Measurements from ENCODE around the gene RAB32. TPM values are rescaled to one million over a fixed set of nuclear protein-coding genes. Genes with fewer than 3 reads are reported as not detected.

Gene RAB32
- polyA plus RNA-seq, 4 donors: 15.2 to 39.9 (median 18.3) TPM

DNA sequence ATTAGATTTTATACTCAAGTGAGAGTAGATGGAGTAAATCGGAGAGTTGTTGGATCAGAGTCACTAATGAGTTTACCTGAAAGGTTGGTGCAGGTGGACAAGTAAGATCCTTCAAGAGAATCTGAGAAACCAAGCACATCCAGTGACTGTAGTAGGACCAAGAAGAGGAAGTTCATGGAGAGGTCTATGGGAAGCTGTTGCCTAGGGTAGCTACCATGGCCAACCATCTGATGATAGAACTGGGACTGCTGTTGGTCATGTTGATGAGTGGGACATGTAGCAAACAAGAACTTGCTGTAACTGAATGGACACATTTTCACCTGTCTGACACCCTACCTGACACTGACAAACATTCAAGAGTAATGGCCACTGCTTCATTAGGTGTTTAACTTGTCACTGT, 43.8 kb downstream of the RAB32 start:
- Histone ChIP-seq H3K36me3 (ENCODE audit: control insufficient read depth in 3 of 3, insufficient read depth in 2 of 3, low read depth in 1 of 3, low read length in 3 of 3) (no peaks in the 10 kb centered on the region), H3K4me3 (ENCODE audit: low read depth in 1 of 3, low read length in 3 of 3) (no peak overlapping the region), H3K27ac (ENCODE audit: low read depth in 1 of 3, low read length in 2 of 3) (no peak overlapping the region), H3K9me3 (ENCODE audit: control insufficient read depth in 2 of 2, insufficient read depth in 1 of 2, low read depth in 1 of 2, low read length in 1 of 2) (no peaks in the 10 kb centered on the region), H3K27me3 (ENCODE audit: control insufficient read depth in 3 of 3, insufficient read depth in 3 of 3, low read length in 3 of 3) (no peaks in the 10 kb centered on the region), H3K4me1 (ENCODE audit: control insufficient read depth in 3 of 3, insufficient read depth in 2 of 3, low read depth in 1 of 3, low read length in 2 of 3) (no peaks in the 10 kb centered on the region)
- FAIRE-seq: no peak
- no peak for DNase-seq
- WGBS, 3 donors: 0 to 6% (median 0%) methylated on average over 1 of the region's 1 CpG

DNA sequence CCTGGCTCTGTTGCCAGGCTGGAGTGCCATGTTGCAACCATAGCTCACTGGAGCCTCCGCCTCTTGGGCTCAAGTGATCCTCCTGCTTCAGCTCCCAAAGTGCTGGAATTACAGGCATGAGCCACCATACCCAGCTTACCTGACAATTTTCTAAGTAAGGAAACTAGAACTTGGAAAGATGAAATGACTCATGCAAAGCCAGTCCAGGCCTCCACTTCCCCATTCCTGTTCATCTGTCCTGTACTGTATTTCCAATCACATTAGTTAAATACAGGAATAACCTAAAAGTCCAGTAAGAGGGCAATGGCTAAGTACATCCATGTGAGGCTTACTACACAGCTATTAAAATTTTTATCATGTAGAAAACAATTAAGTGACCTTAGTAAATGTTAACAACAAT, 46.9 kb downstream of the RAB32 start:
- H3K36me3 ChIP-seq (ENCODE audit: control insufficient read depth in 3 of 3, insufficient read depth in 2 of 3, low read depth in 1 of 3, low read length in 3 of 3): no peaks in the 10 kb centered on the region
- no peak overlapping the region for H3K27ac ChIP-seq (ENCODE audit: low read depth in 1 of 3, low read length in 2 of 3)
- no peak for DNase-seq
- WGBS, 3 donors: 87 to 91% (median 88%) methylated on average over 1 of the region's 1 CpG
- no peak for FAIRE-seq
- no peaks in the 10 kb centered on the region for H3K4me1 ChIP-seq (ENCODE audit: control insufficient read depth in 3 of 3, insufficient read depth in 2 of 3, low read depth in 1 of 3, low read length in 2 of 3)
- no peak overlapping the region for H3K4me3 ChIP-seq (ENCODE audit: low read depth in 1 of 3, low read length in 3 of 3)
- no peaks in the 10 kb centered on the region for H3K27me3 ChIP-seq (ENCODE audit: control insufficient read depth in 3 of 3, insufficient read depth in 3 of 3, low read length in 3 of 3)
- H3K9me3 ChIP-seq (ENCODE audit: control insufficient read depth in 2 of 2, insufficient read depth in 1 of 2, low read depth in 1 of 2, low read length in 1 of 2): no peaks in the 10 kb centered on the region

DNA sequence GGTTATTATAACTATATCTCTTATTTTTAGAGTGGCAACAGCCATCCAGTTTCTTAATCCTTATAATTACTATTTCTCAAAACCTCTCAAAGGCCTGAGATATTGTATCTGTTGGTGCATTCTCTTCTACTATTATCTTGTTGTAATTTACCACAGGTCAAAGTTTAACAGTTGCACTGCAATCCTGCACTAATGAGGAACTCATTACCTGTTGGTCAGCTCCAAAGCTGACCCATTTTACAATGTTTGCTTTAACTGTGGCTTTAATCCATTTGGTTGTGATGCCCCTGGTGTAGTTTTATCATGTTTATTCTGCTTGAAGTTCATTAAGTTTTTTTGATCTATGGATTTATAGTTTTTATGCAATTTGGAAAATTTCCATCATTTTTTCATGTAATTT, 48.8 kb downstream of the RAB32 start:
- H3K27me3 ChIP-seq (ENCODE audit: control insufficient read depth in 3 of 3, insufficient read depth in 3 of 3, low read length in 3 of 3): peaks cover 0 to 2% (median 0%) of the 10 kb centered on the region in 3 donors
- FAIRE-seq (no peak), DNase-seq (peak in 1 of 2 donors; percentile 16)
- H3K27ac ChIP-seq (ENCODE audit: low read depth in 1 of 3, low read length in 2 of 3): no peak overlapping the region
- H3K9me3 ChIP-seq (ENCODE audit: control insufficient read depth in 2 of 2, insufficient read depth in 1 of 2, low read depth in 1 of 2, low read length in 1 of 2): no peaks in the 10 kb centered on the region
- H3K36me3 ChIP-seq (ENCODE audit: control insufficient read depth in 3 of 3, insufficient read depth in 2 of 3, low read depth in 1 of 3, low read length in 3 of 3): no peaks in the 10 kb centered on the region
- no peaks in the 10 kb centered on the region for H3K4me1 ChIP-seq (ENCODE audit: control insufficient read depth in 3 of 3, insufficient read depth in 2 of 3, low read depth in 1 of 3, low read length in 2 of 3)
- no peak overlapping the region for H3K4me3 ChIP-seq (ENCODE audit: low read depth in 1 of 3, low read length in 3 of 3)

DNA sequence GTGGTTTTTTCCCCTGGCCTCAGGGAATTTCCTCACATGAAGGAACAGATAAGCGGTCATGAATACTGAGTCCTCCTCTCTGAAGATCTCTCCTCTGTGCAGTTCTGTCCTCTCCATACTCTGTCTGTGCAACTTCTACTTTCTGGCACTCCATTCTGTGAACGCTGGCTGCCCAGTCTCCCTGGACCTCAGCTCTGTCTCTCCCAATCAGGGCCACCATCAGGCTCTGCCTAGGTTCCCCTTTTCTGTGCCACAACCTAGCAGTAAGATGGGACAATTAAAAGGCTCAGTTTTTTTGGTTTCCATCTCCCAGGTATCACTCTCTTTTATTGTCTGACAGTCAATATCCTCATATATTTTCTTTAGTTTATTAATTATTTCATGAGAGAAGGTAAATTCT, 50.4 kb downstream of the RAB32 start:
- FAIRE-seq (no peak), DNase-seq (no peak)
- Histone ChIP-seq H3K4me3 (ENCODE audit: low read depth in 1 of 3, low read length in 3 of 3) (no peak overlapping the region), H3K27me3 (ENCODE audit: control insufficient read depth in 3 of 3, insufficient read depth in 3 of 3, low read length in 3 of 3) (peaks cover 0 to 6% (median 0%) of the 10 kb centered on the region in 3 donors), H3K9me3 (ENCODE audit: control insufficient read depth in 2 of 2, insufficient read depth in 1 of 2, low read depth in 1 of 2, low read length in 1 of 2) (no peaks in the 10 kb centered on the region), H3K27ac (ENCODE audit: low read depth in 1 of 3, low read length in 2 of 3) (no peak overlapping the region), H3K4me1 (ENCODE audit: control insufficient read depth in 3 of 3, insufficient read depth in 2 of 3, low read depth in 1 of 3, low read length in 2 of 3) (peaks cover 0 to 2% (median 0%) of the 10 kb centered on the region in 3 donors), H3K36me3 (ENCODE audit: control insufficient read depth in 3 of 3, insufficient read depth in 2 of 3, low read depth in 1 of 3, low read length in 3 of 3) (no peaks in the 10 kb centered on the region)
- WGBS, 3 donors: 80 to 84% (median 82%) methylated on average over 2 of the region's 2 CpGs

DNA sequence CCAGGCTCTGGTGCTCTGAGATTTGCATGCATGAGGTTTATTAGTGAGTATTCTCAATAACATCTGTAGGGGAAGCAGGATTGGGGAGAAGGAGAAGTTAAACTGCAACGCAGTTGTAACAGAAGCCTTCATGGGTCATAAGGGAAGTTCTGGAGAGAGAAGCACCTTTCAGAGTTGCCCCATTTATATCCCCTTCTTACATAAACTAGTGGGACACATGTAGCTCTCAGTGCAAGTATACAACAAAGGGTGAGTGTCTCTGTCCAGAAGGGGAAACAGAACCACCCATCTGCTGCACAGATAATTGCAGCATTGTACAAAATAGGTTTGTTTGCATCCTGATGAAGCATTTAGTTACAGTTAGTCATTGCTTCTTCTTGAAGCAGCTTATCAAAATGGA, 50.9 kb downstream of the RAB32 start:
- Histone ChIP-seq H3K9me3 (ENCODE audit: control insufficient read depth in 2 of 2, insufficient read depth in 1 of 2, low read depth in 1 of 2, low read length in 1 of 2) (no peaks in the 10 kb centered on the region), H3K27ac (ENCODE audit: low read depth in 1 of 3, low read length in 2 of 3) (no peak overlapping the region), H3K4me1 (ENCODE audit: control insufficient read depth in 3 of 3, insufficient read depth in 2 of 3, low read depth in 1 of 3, low read length in 2 of 3) (peaks cover 0 to 2% (median 0%) of the 10 kb centered on the region in 3 donors), H3K4me3 (ENCODE audit: low read depth in 1 of 3, low read length in 3 of 3) (no peak overlapping the region), H3K27me3 (ENCODE audit: control insufficient read depth in 3 of 3, insufficient read depth in 3 of 3, low read length in 3 of 3) (peaks cover 0 to 9% (median 0%) of the 10 kb centered on the region in 3 donors), H3K36me3 (ENCODE audit: control insufficient read depth in 3 of 3, insufficient read depth in 2 of 3, low read depth in 1 of 3, low read length in 3 of 3) (no peaks in the 10 kb centered on the region)
- FAIRE-seq: no peak
- 68 to 84% (median 68%) methylated on average over 1 of the region's 1 CpG for WGBS, 3 donors
- DNase-seq: no peak

DNA sequence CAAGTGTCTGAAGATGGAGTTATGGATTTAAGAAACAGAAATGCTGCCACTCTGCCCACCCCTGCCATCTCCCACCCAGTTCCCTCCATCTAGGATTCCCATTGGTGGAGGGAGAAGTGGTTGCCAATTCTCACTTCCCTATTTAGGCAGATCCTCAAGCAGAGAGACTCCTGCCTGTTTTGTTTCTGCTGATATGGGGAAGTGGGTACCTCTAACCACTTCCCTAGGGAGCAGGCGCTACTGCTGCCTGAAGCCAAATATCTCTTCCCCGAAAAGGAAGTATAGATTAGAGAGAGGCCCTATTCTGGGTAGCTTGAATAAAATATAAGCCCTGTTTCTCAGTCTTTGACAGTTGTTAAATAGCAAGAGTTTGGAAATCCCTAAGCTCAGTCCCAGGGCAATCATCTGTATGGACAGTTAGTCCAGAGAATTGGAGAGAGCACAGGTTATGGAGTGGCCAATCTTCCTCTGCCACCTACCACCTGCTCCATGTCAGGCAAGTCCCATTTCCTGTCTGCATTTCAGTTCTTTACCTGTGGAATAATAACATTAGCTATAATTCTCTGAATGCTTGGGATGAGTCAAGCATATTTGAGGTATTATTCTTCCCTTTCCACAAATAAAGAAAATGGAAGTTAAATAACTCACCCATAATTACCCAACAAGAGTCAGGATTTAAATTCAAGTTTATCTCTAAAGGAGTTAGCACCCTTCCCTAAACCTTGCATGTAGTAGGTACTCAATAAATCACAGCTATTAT, 52.5 kb downstream of the RAB32 start:
- H3K27me3 ChIP-seq (ENCODE audit: control insufficient read depth in 3 of 3, insufficient read depth in 3 of 3, low read length in 3 of 3): peaks cover 0 to 9% (median 0%) of the 10 kb centered on the region in 3 donors
- DNase-seq: peak in 1 of 2 donors; percentile 1
- no peak overlapping the region for H3K4me3 ChIP-seq (ENCODE audit: low read depth in 1 of 3, low read length in 3 of 3)
- 49 to 62% (median 54%) methylated on average over 2 of the region's 2 CpGs for WGBS, 3 donors
- H3K4me1 ChIP-seq (ENCODE audit: control insufficient read depth in 3 of 3, insufficient read depth in 2 of 3, low read depth in 1 of 3, low read length in 2 of 3): peaks cover 0 to 2% (median 0%) of the 10 kb centered on the region in 3 donors
- no peak for FAIRE-seq
- no peak overlapping the region for H3K27ac ChIP-seq (ENCODE audit: low read depth in 1 of 3, low read length in 2 of 3)
- H3K36me3 ChIP-seq (ENCODE audit: control insufficient read depth in 3 of 3, insufficient read depth in 2 of 3, low read depth in 1 of 3, low read length in 3 of 3): no peaks in the 10 kb centered on the region
- H3K9me3 ChIP-seq (ENCODE audit: control insufficient read depth in 2 of 2, insufficient read depth in 1 of 2, low read depth in 1 of 2, low read length in 1 of 2): no peaks in the 10 kb centered on the region

DNA sequence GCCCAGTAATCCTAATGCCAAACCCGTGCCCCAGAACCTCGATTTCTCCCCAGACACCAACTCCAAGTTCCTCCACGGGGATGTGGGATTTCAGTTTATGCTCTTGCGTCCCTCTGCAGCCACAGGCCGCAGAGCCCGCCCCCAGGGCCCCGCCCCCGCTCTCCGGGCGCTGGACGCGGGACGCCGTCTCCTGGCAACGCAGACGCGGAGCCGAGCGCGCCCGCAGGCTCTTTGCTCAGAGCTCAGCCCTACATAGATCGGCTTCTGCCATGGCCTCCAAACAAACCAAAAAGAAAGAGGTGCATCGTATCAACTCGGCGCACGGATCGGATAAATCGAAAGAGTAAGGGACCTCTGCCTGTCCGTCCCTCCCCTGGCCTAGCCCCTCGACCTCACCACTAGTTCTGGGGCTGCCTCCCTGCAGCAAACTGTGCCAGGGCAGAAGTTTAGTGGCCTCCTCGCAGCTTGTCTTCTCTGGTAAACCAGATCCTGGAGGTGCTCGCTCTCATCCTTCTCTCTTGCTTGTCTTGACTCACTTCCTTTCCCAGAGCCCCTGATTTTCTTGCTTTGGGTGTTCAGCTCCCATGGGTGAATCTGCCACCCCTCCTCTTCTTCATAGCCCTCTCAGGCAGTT, 55.3 kb downstream of the RAB32 start, which contains the start of gene ADGB:
Gene ADGB (plus strand): TSS at position 201 of the 634 bp plus-strand sequence. CDS start 69 bp downstream, at position 270.
- peaks cover 0 to 2% (median 0%) of the 10 kb centered on the region in 3 donors for H3K4me1 ChIP-seq (ENCODE audit: control insufficient read depth in 3 of 3, insufficient read depth in 2 of 3, low read depth in 1 of 3, low read length in 2 of 3)

DNA sequence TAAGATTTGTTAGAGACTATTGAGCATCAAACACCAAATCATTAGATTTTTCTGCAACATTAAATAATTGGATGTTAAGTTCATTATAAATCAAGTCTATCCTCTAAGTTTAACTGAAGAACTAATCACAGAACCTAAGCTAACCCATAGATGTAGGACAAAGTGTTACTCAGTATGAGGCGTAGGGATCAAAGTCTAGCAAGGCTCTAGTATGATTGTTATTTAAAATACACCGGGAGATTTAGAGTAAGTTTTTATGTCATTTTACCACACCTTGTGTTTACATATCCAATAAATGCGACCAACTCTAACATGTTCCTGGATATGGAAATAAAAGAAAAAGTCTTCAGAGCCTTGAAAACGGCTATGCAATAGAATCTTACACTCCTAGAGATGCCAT, 57.7 kb downstream of the RAB32 start:
- WGBS, 3 donors: 15 to 50% (median 28%) methylated on average over 4 of the region's 4 CpGs

More for the DNA sequence above, 55.3 kb downstream of the RAB32 start, which contains the start of gene ADGB:
- H3K9me3 ChIP-seq (ENCODE audit: control insufficient read depth in 2 of 2, insufficient read depth in 1 of 2, low read depth in 1 of 2, low read length in 1 of 2): no peaks in the 10 kb centered on the region
- H3K4me3 ChIP-seq (ENCODE audit: low read depth in 1 of 3, low read length in 3 of 3): peak within 1 kb of the TSS in 2 of 3 donors; percentile 26
- H3K27me3 ChIP-seq (ENCODE audit: control insufficient read depth in 3 of 3, insufficient read depth in 3 of 3, low read length in 3 of 3): peaks cover 0 to 9% (median 0%) of the 10 kb centered on the region in 3 donors
- peak; percentile 20 to 71 for DNase-seq
- H3K36me3 ChIP-seq (ENCODE audit: control insufficient read depth in 3 of 3, insufficient read depth in 2 of 3, low read depth in 1 of 3, low read length in 3 of 3): no peaks in the 10 kb centered on the region
- H3K27ac ChIP-seq (ENCODE audit: low read depth in 1 of 3, low read length in 2 of 3): no peak within 1 kb of the TSS
- WGBS, 3 donors: 2 to 4% (median 4%) methylated on average over 32 of the region's 32 CpGs
- no peak for FAIRE-seq

More for the DNA sequence above, 57.7 kb downstream of the RAB32 start:
- Histone ChIP-seq H3K27me3 (ENCODE audit: control insufficient read depth in 3 of 3, insufficient read depth in 3 of 3, low read length in 3 of 3) (peaks cover 0 to 9% (median 0%) of the 10 kb centered on the region in 3 donors), H3K27ac (ENCODE audit: low read depth in 1 of 3, low read length in 2 of 3) (no peak overlapping the region), H3K4me3 (ENCODE audit: low read depth in 1 of 3, low read length in 3 of 3) (no peak overlapping the region), H3K4me1 (ENCODE audit: control insufficient read depth in 3 of 3, insufficient read depth in 2 of 3, low read depth in 1 of 3, low read length in 2 of 3) (peaks cover 0 to 2% (median 0%) of the 10 kb centered on the region in 3 donors), H3K36me3 (ENCODE audit: control insufficient read depth in 3 of 3, insufficient read depth in 2 of 3, low read depth in 1 of 3, low read length in 3 of 3) (no peaks in the 10 kb centered on the region), H3K9me3 (ENCODE audit: control insufficient read depth in 2 of 2, insufficient read depth in 1 of 2, low read depth in 1 of 2, low read length in 1 of 2) (no peaks in the 10 kb centered on the region)
- DNase-seq (peak in 1 of 2 donors; percentile 30), FAIRE-seq (no peak)

Measured in small intestine (tissue), 7 donors.